Measurements from ENCODE around the gene CYTIP. TPM values are rescaled to one million over a fixed set of nuclear protein-coding genes. Genes with fewer than 3 reads are reported as not detected.

CYTIP gene
- total RNA-seq, 2 experiments from 2014 or later, result 514 to 520 TPM

GRCh38 chr2:157388827-157389226 is 55.1 kb downstream of the CYTIP start:
- intact Hi-C loops (cut with micrococcal nuclease), result no loop called here
- Mint-ChIP-seq H3K4me3 (no peak overlapping the region), H3K9me3 (peaks cover 50% of the 10 kb centered on the region), H3K27me3 (no peaks in the 10 kb centered on the region), H3K4me1 (ENCODE audit: low read depth) (peaks cover 32% of the 10 kb centered on the region), H3K27ac (no peak overlapping the region), H3K36me3 (ENCODE audit: low read depth) (peaks cover 49% of the 10 kb centered on the region)
- TF ChIP-seq CTCF (IDR thresholded peaks at IDR 0.05), result no peak
- ChIA-PET POLR2A (interaction anchor here (1.5 kb wide), 1 partner anchor 13 kb away, joined by 3 read pairs; no protein-coding TSS in a partner anchor), CTCF (no interaction called here)
- ATAC-seq (no peak), DNase-seq (no peak)

DNA sequence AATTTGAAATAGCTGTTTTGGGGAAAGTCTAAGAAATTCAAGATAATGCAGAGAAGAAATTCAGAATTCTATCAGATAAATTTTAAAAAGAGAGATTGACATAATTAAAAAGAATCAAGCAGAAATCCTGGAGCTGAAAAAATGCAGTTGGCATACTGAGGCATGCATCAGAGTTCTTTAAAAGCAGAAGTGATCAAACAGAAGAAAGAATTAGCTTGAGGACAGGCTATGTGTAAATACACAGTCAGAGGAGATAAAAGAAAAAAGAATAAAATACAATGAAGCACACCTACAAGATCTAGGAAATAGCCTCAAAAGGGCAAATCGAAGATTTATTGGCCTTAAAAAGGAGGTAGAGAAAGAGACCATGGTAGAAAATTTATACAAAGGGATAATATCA is 57.1 kb downstream of the CYTIP start:
- Mint-ChIP-seq H3K4me3 (no peak overlapping the region), H3K4me1 (ENCODE audit: low read depth) (peaks cover 34% of the 10 kb centered on the region), H3K27me3 (no peaks in the 10 kb centered on the region), H3K9me3 (peaks cover 44% of the 10 kb centered on the region), H3K36me3 (ENCODE audit: low read depth) (peaks cover 44% of the 10 kb centered on the region), H3K27ac (peak overlapping the region; percentile 19)
- ChIA-PET CTCF (interaction anchor here (0.7 to 1.4 kb wide), 4 partner anchors 20 to 85 kb away, joined by 3 to 5 read pairs (median 4); no protein-coding TSS in a partner anchor), POLR2A (interaction anchor here (1.0 kb wide), 1 partner anchor 16 kb away, joined by 5 read pairs; no protein-coding TSS in a partner anchor)
- TF ChIP-seq CTCF (IDR thresholded peaks at IDR 0.05), result no peak
- ATAC-seq (no peak), DNase-seq (no peak)
- intact Hi-C loops (cut with micrococcal nuclease), result no loop called here

DNA sequence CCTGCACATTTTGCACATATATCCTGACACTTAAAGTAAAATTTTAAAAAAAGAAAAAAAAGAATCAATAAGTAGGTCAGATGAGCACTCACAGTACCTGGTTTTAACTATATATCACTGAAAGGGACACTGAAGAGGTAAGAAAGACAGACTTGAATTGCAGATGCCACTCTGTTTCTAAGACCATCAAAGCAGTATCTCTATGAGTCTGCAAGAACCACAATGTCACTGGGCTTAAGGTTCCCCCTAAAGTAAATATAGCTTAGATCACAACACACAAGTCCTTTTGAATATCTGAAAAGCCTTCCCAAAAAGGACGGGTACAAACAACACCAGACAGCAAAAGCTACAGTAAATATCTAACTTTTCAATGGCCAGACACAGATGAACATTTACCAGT is 57.6 kb downstream of the CYTIP start:
- CTCF ChIA-PET, result interaction anchor here (0.7 to 1.4 kb wide), 4 partner anchors 19 to 84 kb away, joined by 3 to 5 read pairs (median 4); no protein-coding TSS in a partner anchor
- Mint-ChIP-seq H3K27me3 (no peaks in the 10 kb centered on the region), H3K36me3 (ENCODE audit: low read depth) (peaks cover 42% of the 10 kb centered on the region), H3K9me3 (peaks cover 39% of the 10 kb centered on the region), H3K4me1 (ENCODE audit: low read depth) (peaks cover 39% of the 10 kb centered on the region), H3K4me3 (no peak overlapping the region), H3K27ac (peak overlapping the region; percentile 16)
- no peak for TF ChIP-seq CTCF (IDR thresholded peaks at IDR 0.05)
- POLR2A ChIA-PET, result interaction anchor here (1.0 kb wide), 1 partner anchor 16 kb away, joined by 5 read pairs; no protein-coding TSS in a partner anchor
- peak; percentile 56 for ATAC-seq
- DNase-seq, result no peak
- intact Hi-C loops (cut with micrococcal nuclease), result no loop called here

GRCh38 chr2:157377861-157378260 is 66.0 kb downstream of the CYTIP start:
- DNase-seq (no peak), ATAC-seq (no peak)
- Mint-ChIP-seq H3K27me3 (no peaks in the 10 kb centered on the region), H3K36me3 (ENCODE audit: low read depth) (peaks cover 31% of the 10 kb centered on the region), H3K4me1 (ENCODE audit: low read depth) (peaks cover 23% of the 10 kb centered on the region), H3K4me3 (no peak overlapping the region), H3K9me3 (peaks cover 25% of the 10 kb centered on the region), H3K27ac (no peak overlapping the region)
- ChIA-PET CTCF (no interaction called here), POLR2A (no interaction called here)
- intact Hi-C loops (cut with micrococcal nuclease), result no loop called here
- no peak for TF ChIP-seq CTCF (IDR thresholded peaks at IDR 0.05)

- POLR2A ChIA-PET, result no interaction called here
- Mint-ChIP-seq H3K9me3 (peaks cover 25% of the 10 kb centered on the region), H3K4me1 (ENCODE audit: low read depth) (peaks cover 12% of the 10 kb centered on the region), H3K36me3 (ENCODE audit: low read depth) (peaks cover 25% of the 10 kb centered on the region), H3K27ac (no peak overlapping the region), H3K4me3 (no peak overlapping the region), H3K27me3 (no peaks in the 10 kb centered on the region)
- no peak for DNase-seq
- CTCF ChIA-PET, result no interaction called here
- no peak for TF ChIP-seq CTCF (IDR thresholded peaks at IDR 0.05)
- ATAC-seq, result no peak
- intact Hi-C loops (cut with micrococcal nuclease), result no loop called here
These were observed 67.8 kb downstream of the CYTIP start for GRCh38 chr2:157376041-157376440.

Measured in activated CD8-positive, alpha-beta T cell treated with anti-CD3 and anti-CD28 coated beads for 36 hours (primary cell).